ENCODE measurements around the gene ASMTL.
"Not testable (repeated sequence)": the region's sequence is repeated elsewhere in the genome, so short reads cannot be mapped to it uniquely, and the experiment has no call there.

ASMTL gene

GRCh38 chrX:1427756-1428155 is 25.0 kb downstream of the ASMTL start:
- no peak for DNase-seq

DNA sequence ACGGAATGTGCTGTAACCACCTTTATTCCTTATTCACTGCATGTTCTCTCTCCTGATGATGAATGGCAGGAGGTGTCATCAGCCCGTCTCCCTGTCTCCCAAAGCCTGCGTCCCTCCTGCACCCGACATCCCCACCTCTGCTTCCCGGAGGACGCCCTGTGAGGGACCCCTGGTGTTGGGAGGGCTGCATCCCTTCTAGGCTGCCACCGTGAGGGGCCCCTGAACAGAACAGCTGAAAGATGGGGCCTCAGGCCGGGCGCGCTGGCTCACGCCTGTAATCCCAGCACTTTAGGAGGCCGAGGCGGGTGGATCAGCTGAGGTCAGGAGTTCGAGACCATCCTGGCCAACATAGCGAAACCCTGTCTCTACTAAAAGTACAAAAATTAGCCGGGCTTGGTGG is 26.4 kb downstream of the ASMTL start:
- DNase-seq, result not testable (repeated sequence)

DNA sequence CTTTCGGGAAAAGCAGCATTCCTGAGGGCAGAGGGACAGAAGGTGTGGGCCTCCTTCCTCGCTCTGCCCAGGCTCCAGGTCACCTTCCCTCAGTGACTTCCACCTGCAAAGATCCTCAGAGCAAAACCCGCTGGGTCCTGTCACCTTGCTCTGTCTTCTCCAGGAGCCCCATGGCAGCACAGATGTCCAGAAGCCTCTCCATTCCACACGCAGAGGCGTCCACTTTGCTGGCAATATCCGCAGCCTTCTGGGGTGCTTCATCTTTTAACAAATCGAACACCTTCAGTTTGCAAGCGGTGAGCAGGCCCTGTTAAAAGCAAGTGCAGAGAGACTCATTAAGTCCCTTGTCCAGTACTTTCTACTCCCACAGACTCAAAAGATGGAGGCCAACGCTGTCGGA is 27.3 kb downstream of the ASMTL start:
- no peak for DNase-seq

DNA sequence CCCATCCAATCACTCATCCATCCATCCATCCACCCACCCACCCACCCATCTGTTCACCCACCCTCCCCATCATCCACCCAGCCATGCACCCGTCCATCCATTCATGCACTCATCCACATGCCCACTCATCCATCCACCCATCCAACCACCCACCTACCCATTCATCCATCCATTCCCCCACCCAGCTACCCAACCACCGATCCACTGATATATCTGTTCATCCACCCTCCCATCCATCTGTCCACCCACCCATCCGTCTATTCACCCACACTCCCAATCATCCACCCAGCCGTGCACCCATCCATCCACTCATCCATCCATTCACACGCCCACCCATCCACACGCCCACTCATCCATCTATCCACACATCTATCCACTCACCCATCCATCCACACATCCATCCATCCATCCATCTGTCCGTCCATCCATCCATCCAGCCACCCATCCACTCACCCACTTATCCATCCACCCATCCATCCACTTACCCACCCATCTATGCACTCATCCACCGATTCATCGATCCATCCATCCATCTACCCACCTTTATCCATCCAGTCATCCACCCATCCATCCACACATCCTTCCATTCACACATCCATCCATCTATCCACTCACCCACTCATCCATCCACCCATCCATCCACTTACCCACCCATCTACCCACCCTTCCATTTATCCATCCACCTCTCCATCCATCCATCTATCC is 28.4 kb downstream of the ASMTL start:
- no peak for DNase-seq

DNA sequence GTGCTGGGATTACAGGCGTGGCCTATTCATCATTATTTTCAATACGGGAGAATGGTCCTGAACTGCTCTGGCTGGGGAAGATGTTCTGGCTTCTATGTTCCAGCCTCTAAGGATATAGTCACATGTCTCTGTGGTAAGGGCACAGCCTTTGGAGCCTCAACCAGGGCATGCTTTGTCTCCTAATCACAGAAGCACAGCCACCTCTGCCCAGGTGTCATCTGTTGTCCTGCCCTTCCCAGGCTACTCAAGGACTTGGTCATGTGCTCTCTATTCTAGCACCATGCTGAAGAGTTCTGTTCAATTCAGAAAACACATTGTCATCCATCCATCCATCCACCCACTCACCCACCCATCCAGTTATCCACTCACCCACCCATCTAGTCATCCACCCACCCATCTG is 29.5 kb downstream of the ASMTL start:
- no peak for DNase-seq

GRCh38 chrX:1422135-1422465 is 30.6 kb downstream of the ASMTL start:
- no peak for DNase-seq

GRCh38 chrX:1421433-1422134 is 31.1 kb downstream of the ASMTL start:
- no peak for DNase-seq

DNA sequence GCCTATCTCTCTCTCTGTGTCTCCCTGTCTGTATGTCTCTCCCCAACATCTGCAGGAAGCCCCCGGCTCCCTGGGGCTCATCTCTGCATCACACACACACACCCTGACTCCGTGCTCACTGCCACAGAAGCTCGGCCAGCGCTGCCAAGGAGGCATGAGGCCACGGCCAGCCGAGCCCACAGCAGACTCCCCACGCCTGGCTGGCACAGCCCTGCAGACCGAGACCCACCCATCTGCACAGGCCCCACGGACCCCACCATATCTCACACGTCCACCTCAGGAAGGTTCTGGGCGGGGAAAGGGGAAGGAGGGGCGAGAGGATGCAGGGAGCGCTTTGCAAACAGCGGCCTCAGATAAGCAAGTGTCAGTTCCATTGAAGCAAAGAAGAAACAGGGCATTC is 32.3 kb downstream of the ASMTL start:
- DNase-seq, result no peak

DNA sequence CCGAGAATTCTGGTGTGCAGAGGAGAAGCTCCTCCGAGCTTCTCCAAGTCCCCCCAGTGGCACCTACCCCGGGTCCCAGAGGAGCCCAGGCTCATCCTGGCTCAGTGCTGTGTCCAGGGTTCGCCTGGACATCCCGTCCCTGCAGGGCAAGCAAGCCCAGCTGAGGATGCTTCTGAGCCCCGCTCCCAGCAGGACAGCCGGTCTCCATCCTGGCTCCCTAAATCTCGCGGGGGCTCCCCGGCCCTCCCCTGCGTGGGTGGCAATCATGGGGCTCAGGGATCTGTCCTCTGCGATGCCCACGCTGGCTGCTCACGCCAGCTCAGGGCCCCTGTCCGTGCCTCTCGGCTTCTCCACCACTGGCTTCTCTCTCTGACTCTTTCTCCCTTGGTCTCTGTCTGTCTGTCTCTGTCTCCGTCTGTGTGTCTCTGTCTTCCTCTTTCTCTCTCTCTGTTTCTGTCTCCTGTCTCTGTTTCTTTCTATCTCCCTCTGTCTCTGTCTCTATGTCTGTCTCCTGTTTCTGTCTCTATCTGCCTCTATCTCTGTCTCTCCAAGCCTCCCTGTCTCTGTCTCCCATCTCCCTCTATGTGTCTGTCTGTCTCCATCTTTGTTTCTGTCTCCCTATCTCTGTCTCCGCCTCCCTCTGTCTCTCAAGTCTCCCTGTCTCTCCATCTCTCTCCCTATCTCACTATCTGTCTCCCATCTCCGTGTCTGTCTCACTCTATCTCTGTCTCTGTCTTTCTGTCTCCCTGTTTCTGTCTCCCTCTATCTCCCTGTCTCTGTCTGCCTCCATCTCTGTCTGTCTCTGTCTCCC is 33.0 kb downstream of the ASMTL start:
- no peak for DNase-seq

- no peak for DNase-seq
Measured at GRCh38 chrX:1418901-1419544, 33.7 kb downstream of the ASMTL start.

DNA sequence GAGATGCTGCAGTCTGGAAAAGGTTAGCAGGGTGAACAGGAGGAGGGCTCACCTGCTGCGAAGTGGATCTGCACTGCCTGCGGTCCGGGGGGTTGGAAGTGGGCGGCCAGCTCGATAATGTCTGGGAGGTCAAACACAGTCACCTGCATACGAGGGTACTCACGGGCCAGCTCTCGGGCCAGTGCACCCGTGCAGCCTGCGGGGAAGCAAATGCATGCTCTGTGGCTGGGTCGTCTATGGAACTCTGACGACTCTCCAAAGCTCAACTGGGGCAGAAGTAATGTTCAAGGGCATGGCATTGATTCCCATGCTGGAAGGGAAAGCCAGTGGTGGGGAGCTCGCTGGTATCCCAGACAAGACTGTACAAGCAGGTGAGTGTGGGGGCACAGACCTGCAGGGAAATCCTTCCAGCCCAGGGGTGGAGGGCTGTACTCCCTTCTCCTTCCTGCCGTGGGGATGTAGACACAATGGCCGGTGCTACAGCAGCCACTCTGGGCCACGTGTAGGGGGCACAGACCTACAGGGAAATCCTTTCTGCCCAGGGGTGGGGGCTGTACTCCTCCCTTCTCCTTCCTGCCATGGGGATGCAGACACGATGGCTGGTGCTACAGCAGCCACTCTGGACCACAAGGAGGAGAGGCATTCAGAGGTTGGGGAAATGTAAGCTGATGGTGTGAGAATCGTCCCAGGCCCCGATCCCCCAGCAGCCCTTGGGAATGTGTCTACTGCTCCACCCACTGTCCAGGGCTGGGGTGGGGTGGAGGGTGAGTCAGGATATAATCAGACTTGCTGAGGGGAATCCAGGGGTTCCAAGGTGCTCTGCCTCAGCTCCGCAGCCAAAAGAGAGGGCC is 34.6 kb downstream of the ASMTL start:
- DNase-seq, result no peak

DNA sequence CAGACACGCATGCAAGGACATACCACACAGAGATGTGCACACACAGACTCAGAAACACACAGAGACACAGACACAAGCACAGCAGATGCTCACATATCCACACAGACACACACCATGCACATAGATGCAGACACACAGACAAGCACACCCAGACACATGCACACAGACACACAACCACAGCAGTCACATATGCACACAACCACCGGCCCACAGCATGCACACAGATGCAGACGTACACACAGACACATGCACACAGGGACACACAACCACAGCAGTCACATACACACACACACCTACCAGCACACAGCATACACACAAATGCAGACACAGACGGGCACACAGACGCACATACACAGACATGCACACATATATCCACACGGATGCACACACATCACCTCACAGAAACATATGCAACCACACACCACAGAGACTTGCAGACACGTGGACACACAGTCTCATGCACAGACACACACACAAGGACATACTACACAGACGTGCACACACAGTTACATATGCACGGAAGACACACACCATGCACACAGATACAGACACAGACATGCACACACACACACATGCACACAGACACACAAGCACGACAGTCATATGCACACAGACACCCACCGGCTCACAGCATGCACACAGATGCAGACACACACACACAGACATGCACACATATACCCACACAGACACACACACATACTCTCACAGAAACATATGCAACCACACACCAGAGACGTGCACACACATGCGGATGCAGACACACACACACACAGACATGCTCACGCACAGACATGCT is 35.5 kb downstream of the ASMTL start:
- no peak for DNase-seq

DNA sequence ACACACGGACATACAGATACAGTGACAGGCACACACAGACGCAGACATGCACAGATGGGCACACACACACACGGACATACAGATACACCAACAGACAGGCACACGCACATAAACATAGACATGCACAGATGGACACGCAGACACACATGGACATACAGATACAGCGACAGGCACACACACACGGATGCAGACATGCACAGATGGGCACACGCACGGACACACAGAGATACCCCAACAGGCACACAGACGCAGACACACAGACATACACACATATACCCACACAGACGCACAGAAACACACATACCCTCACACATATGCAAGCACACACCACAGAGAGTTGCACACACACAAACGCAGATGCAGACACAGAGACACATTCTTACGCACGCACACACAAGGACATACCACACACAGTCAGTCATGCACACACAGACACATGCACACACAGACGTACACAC is 36.4 kb downstream of the ASMTL start:
- DNase-seq, result no peak

DNA sequence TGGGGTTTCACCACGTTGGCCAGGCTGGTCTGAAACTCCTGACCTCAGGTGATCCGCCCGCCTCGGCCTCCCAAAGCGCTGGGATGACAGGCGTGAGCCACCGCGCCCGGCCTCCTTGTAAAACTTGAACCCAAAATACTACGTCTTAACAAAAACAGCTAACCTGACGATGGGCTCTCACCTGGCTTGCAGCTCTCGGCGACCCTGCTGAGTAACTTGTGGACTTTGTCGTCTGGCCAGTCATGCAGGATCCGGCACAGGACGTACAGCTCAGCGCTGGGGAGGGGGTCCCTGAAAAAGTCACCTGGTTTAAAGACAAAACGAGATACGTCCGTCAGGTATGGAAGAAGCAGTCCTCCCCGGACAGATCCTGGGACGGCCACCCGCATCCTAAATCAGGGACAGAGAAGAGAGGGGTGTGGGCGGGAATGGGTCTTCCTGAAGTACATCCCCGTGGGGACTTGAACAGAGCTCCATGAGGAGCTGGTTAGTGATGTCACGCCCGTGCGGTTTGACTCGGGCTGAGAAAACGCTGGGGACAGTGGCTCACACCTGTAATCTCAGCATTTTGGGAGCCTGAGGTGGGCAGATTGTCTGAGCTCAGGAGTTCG is 40.1 kb downstream of the ASMTL start:
- DNase-seq, result no peak

- no peak for DNase-seq
Measured at GRCh38 chrX:1411326-1411725, 41.4 kb downstream of the ASMTL start.

GRCh38 chrX:1407035-1407434 is 45.7 kb downstream of the ASMTL start:
- no peak for DNase-seq

GRCh38 chrX:1405769-1406168 is 46.9 kb downstream of the ASMTL start:
- DNase-seq, result not testable (repeated sequence)

DNA sequence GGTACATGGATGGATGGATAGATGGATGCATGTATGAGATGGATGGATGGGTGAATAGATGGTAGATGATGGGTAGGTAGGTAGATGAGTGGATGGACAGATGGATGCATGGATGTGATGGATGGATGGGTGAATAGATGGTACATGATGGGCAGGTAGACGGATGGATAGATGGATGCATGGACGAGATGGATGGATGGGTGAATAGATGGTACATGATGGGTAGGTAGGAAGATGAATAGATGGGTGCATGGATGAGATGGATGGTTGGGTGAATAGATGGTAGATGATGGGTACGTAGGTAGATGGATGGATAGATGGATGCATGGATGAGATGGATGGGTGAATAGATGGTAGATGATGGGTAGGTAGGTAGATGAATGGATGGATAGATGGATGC is 48.8 kb downstream of the ASMTL start:
- DNase-seq, result not testable (repeated sequence)

DNA sequence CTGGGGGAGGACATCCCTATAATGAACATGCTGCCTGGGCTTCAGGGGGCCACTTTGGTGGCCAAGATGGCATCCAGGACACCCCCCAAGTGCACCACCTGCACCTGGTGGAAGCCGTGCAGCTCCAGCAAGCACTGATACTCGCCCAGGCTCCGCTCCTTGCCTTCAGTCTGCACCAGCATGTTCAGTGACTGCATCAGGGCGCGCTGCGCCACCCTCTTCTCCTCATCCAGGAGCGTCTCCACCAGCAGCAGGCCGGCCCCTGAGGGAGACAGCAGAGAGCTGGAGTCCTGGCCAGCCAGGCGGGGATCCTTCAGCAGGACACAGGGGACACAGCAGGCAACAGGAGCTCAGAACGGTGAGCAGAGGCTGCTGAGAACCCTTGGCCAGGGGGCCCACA is 49.5 kb downstream of the ASMTL start:
- no peak for DNase-seq

GRCh38 chrX:1401611-1402430 is 50.9 kb downstream of the ASMTL start:
- DNase-seq, result no peak

Data from DMS53 (cell line).